Neural cell (in vitro differentiated cells): ENCODE data around the gene GLB1L3. TPM values are rescaled to one million over a fixed set of nuclear protein-coding genes. Genes with fewer than 3 reads are reported as not detected.

ENCODE experiments used
- H2AFZ ChIP-seq: fragments of 200-600, 300-800 bp; sonication (generic), shearing (Covaris generic); 2 replicates; pipeline ENCODE4 v1.6.0; 2014; ENCODE audit warnings: low read depth, mild to moderate bottlenecking, antibody characterized with exemption, low read length, moderate library complexity
- H3F3A ChIP-seq: fragments of 200-600 bp; shearing (Covaris generic); 2 replicates; pipeline ENCODE4 v1.6.1; 2016; ENCODE audit warnings: mild to moderate bottlenecking, moderate library complexity, mixed read lengths, antibody characterized with exemption, low read length; ENCODE audit not compliant: insufficient read depth, poor library complexity, severe bottlenecking
- H3K27ac ChIP-seq: fragments of 200-600, 300-800 bp; sonication (generic), shearing (Covaris generic); 2 replicates; pipeline ENCODE4 v1.5.1; 2014; ENCODE audit warnings: mild to moderate bottlenecking, low read length, moderate library complexity
- H3K27me3 ChIP-seq: fragments of 300-800, 200-600 bp; sonication (generic), shearing (Covaris generic); 2 replicates; pipeline ENCODE4 v1.6.0; 2014; ENCODE audit warnings: mild to moderate bottlenecking, low read depth, low read length, moderate library complexity; ENCODE audit not compliant: insufficient read depth
- H3K36me3 ChIP-seq: fragments of 300-800, 200-600 bp; sonication (generic), shearing (Covaris generic); 2 replicates; pipeline ENCODE4 v1.5.1; 2014; ENCODE audit warnings: mild to moderate bottlenecking, antibody characterized with exemption, low read length, moderate library complexity; ENCODE audit not compliant: insufficient read depth
- H3K4me2 ChIP-seq: fragments of 300-800, 200-600 bp; sonication (generic), shearing (Covaris generic); 2 replicates; pipeline ENCODE4 v1.6.0; 2014; ENCODE audit warnings: mild to moderate bottlenecking, low read length
- H3K4me3 ChIP-seq: fragments of 300-800, 200-600 bp; sonication (generic), shearing (Covaris generic); 2 replicates; pipeline ENCODE4 v1.5.1; 2014; ENCODE audit warnings: mild to moderate bottlenecking, low read length, moderate library complexity
- H3K79me2 ChIP-seq: fragments of 200-600 bp; shearing (Covaris generic); replicated peaks from 2 replicates; pipeline ENCODE4 v1.6.0; 2014; ENCODE audit warnings: mild to moderate bottlenecking, low read length, moderate library complexity; ENCODE audit not compliant: insufficient read depth
- H3K9ac ChIP-seq: fragments of 300-800, 200-600 bp; sonication (generic), shearing (Covaris generic); 2 replicates; pipeline ENCODE4 v1.6.1; 2016; ENCODE audit warnings: mild to moderate bottlenecking, low read length, mixed read lengths
- H3K9me2 ChIP-seq: fragments of 200-600 bp; shearing (Covaris generic); 2 replicates; pipeline ENCODE4 v1.6.1; 2016; ENCODE audit warnings: mild to moderate bottlenecking, low read length, mixed read lengths; ENCODE audit not compliant: insufficient read depth
- H3K9me3 ChIP-seq: fragments of 200-600, 300-800 bp; sonication (generic), shearing (Covaris generic); 2 replicates; pipeline ENCODE4 v1.6.1; 2016; ENCODE audit warnings: mild to moderate bottlenecking, mixed run types, low read length, moderate library complexity, mixed read lengths
- H4K20me1 ChIP-seq: fragments of 200-600 bp; shearing (Covaris generic); 2 replicates; pipeline ENCODE4 v1.6.1; 2016; ENCODE audit warnings: mild to moderate bottlenecking, mixed run types; ENCODE audit not compliant: insufficient read depth
- EP300 ChIP-seq: fragments of 450-650 bp; conservative IDR thresholded peaks from 2 replicates; pipeline ENCODE4 v1.6.1; 2014; ENCODE audit warnings: antibody characterized with exemption, mild to moderate bottlenecking, moderate library complexity; ENCODE audit not compliant: poor library complexity, severe bottlenecking
- EZH2 ChIP-seq: fragments of 200-600, 300-800 bp; shearing (Covaris generic), sonication (generic); IDR thresholded peaks from 2 replicates; pipeline ENCODE4 v1.6.1; 2014; ENCODE audit warnings: antibody characterized with exemption, low read length, borderline replicate concordance, mild to moderate bottlenecking; ENCODE audit not compliant: insufficient read depth, poor library complexity, severe bottlenecking
- MXI1 ChIP-seq: fragments of 450-650 bp; conservative IDR thresholded peaks from 2 replicates; pipeline ENCODE4 v1.6.1; 2014; ENCODE audit warnings: antibody characterized with exemption, mild to moderate bottlenecking; ENCODE audit not compliant: poor library complexity, severe bottlenecking
- POLR2AphosphoS5 ChIP-seq: IDR thresholded peaks from 2 replicates; pipeline ENCODE4 v1.6.1; 2012
- RAD21 ChIP-seq: fragments of 450-650 bp; conservative IDR thresholded peaks from 2 replicates; pipeline ENCODE4 v1.6.1; 2014; ENCODE audit warnings: antibody characterized with exemption, mild to moderate bottlenecking, moderate library complexity
- SMC3 ChIP-seq: fragments of 450-650 bp; conservative IDR thresholded peaks from 2 replicates; pipeline ENCODE4 v1.6.1; 2014; ENCODE audit warnings: antibody characterized with exemption, mild to moderate bottlenecking, moderate library complexity; ENCODE audit not compliant: poor library complexity
- TAF1 ChIP-seq: IDR thresholded peaks from 2 replicates; pipeline ENCODE4 v1.6.1; 2012; ENCODE audit warnings: low read depth
- polyA plus RNA-seq: library from polyadenylated mRNA; depleted of rRNA; stranded (reverse); fragments of >200 nt; gene quantifications from 2 replicates; pipeline ENCODE4 v1.2.3, GENCODE V29; 2014
- TF ChIP-seq, protein P1 (sequence below): IDR thresholded peaks from 2 replicates; pipeline ENCODE4 v1.6.1; 2012; ENCODE audit warnings: borderline replicate concordance
- TF ChIP-seq, protein P2 (sequence below): fragments of 450-650 bp; IDR thresholded peaks from 2 replicates; pipeline ENCODE4 v1.5.1; 2014; ENCODE audit warnings: antibody characterized with exemption, mild to moderate bottlenecking, moderate library complexity; ENCODE audit not compliant: poor library complexity, severe bottlenecking

GLB1L3 gene
- polyA plus RNA-seq, 1 donor from 2014 or later, result 0.19 TPM

DNA sequence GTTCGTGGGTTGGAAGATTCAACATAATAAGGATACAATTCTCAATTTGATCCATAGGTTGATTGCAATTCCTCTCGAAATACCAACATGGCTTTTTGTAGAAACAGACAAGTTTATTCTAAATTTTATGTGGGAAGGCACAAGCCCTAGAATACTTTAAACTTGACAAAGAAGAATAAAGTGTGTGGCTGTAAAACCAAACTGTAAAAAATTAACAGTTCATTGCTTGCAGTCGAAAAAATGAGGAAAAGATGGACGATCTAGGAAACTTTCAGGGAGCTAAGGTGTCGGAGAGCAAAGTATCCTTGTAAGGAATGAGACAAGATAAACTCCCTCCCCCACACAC is 1.0 kb upstream of the GLB1L3 start:
- Histone ChIP-seq H4K20me1 (no peaks in the 10 kb centered on the region), H3K36me3 (no peaks in the 10 kb centered on the region), H3K27ac (no peak overlapping the region), H3K4me2 (peak overlapping the region; percentile 54), H3K27me3 (peaks cover 59% of the 10 kb centered on the region), H3K4me3 (peak overlapping the region; percentile 73), H3K9me2 (no peaks in the 10 kb centered on the region), H3K9ac (no peak overlapping the region), H3K9me3 (peaks cover 5% of the 10 kb centered on the region), H2AFZ (no peak overlapping the region), H3K79me2 (no peaks in the 10 kb centered on the region), H3F3A (no peaks in the 10 kb centered on the region)
- TF ChIP-seq RAD21 (no peak), SMC3 (no peak), EZH2 (no peak), TAF1 (no peak), MXI1 (no peak), POLR2AphosphoS5 (no peak), EP300 (no peak)
- TF ChIP-seq, protein P1, sequence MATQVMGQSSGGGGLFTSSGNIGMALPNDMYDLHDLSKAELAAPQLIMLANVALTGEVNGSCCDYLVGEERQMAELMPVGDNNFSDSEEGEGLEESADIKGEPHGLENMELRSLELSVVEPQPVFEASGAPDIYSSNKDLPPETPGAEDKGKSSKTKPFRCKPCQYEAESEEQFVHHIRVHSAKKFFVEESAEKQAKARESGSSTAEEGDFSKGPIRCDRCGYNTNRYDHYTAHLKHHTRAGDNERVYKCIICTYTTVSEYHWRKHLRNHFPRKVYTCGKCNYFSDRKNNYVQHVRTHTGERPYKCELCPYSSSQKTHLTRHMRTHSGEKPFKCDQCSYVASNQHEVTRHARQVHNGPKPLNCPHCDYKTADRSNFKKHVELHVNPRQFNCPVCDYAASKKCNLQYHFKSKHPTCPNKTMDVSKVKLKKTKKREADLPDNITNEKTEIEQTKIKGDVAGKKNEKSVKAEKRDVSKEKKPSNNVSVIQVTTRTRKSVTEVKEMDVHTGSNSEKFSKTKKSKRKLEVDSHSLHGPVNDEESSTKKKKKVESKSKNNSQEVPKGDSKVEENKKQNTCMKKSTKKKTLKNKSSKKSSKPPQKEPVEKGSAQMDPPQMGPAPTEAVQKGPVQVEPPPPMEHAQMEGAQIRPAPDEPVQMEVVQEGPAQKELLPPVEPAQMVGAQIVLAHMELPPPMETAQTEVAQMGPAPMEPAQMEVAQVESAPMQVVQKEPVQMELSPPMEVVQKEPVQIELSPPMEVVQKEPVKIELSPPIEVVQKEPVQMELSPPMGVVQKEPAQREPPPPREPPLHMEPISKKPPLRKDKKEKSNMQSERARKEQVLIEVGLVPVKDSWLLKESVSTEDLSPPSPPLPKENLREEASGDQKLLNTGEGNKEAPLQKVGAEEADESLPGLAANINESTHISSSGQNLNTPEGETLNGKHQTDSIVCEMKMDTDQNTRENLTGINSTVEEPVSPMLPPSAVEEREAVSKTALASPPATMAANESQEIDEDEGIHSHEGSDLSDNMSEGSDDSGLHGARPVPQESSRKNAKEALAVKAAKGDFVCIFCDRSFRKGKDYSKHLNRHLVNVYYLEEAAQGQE, result no peak
- TF ChIP-seq, protein P2, sequence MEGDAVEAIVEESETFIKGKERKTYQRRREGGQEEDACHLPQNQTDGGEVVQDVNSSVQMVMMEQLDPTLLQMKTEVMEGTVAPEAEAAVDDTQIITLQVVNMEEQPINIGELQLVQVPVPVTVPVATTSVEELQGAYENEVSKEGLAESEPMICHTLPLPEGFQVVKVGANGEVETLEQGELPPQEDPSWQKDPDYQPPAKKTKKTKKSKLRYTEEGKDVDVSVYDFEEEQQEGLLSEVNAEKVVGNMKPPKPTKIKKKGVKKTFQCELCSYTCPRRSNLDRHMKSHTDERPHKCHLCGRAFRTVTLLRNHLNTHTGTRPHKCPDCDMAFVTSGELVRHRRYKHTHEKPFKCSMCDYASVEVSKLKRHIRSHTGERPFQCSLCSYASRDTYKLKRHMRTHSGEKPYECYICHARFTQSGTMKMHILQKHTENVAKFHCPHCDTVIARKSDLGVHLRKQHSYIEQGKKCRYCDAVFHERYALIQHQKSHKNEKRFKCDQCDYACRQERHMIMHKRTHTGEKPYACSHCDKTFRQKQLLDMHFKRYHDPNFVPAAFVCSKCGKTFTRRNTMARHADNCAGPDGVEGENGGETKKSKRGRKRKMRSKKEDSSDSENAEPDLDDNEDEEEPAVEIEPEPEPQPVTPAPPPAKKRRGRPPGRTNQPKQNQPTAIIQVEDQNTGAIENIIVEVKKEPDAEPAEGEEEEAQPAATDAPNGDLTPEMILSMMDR, result no peak

DNA sequence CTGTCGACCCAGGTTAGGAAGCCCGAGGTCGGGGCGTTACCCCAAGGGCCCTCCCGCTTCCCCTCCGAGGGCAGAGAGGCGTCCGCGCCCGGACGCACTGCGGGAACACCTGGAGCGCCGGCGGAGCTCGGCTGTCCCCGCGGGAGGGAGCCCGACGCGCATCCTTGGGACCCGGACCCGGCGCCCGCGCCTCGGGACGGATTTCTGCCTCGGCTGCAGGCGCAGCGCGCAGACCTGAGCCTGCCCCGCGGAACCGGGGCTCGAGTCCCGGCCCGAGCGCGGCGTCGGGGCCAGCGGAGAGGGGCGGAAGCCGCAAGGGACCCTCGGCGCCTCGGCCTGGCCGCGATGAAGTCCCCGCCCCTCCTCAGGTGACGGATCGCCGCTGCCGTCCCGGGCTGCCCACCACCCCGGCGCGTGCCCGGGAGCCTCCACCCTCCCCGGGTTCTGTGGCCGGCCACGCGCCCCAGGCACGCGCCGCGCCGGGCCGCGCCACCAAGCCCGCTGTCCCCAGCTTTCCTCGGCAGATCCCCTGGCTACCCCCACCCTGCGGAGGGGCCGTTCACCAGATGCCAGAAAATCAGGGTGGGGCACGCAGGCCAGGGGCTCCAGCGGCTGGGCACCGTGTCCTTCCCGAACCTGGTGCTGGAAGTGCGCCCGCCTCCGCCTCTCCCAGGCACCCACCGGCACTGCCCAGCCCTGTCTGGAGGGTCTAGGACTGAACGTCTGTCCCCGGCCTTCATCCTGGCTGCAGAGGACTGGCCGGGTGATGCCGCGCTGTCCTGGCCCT is 410 bp downstream of the GLB1L3 start:
- H3K4me2 ChIP-seq, result peak overlapping the region; percentile 54
- no peaks in the 10 kb centered on the region for H3K36me3 ChIP-seq
- H4K20me1 ChIP-seq, result no peaks in the 10 kb centered on the region
- H3K9me2 ChIP-seq, result no peaks in the 10 kb centered on the region
- no peak overlapping the region for H3K27ac ChIP-seq
- peaks cover 60% of the 10 kb centered on the region for H3K27me3 ChIP-seq
- TF ChIP-seq MXI1 (peak; percentile 9), SMC3 (no peak), EZH2 (peak; percentile 84)
- TF ChIP-seq, protein P2, result peak; percentile 41
- no peaks in the 10 kb centered on the region for H3F3A ChIP-seq
- peaks cover 5% of the 10 kb centered on the region for H3K9me3 ChIP-seq
- no peaks in the 10 kb centered on the region for H3K79me2 ChIP-seq
- H3K9ac ChIP-seq, result peak overlapping the region; percentile 46
- H3K4me3 ChIP-seq, result peak overlapping the region; percentile 73
- peak overlapping the region; percentile 28 for H2AFZ ChIP-seq
